Psoas muscle (tissue), 8 donors: Measurements from ENCODE around the gene MSH3. TPM values are rescaled to one million over a fixed set of nuclear protein-coding genes. Genes with fewer than 3 reads are reported as not detected.
A peak's percentile ranks its signal among the peaks of the same experiment; 100 is the strongest.

ENCODE experiments used
- ATAC-seq, 4 donors: fragments of 200-7000 bp; cut with Tn5 transposase; one replicate each; pipeline ENCODE4 v1.9.1; 2020; ENCODE audit warnings: moderate library complexity in 3 of 4, mild to moderate bottlenecking in 2 of 4
- DNase-seq, 2 donors: peaks; one replicate each; pipeline ENCODE4 v3.0.0-alpha.2; 2020
- H3K27ac ChIP-seq: fragments of 200-600 bp; one replicate; pipeline ENCODE4 v1.8.0; 2022
- H3K27me3 ChIP-seq, 3 donors: fragments of 200-600 bp in 1 of 3; one replicate each; pipeline versions ENCODE4 v1.6.1 to v1.8.0; 2013 to 2022; ENCODE audit warnings: low read length in 2 of 3, mild to moderate bottlenecking in 2 of 3, moderate library complexity in 1 of 3; ENCODE audit not compliant: insufficient read depth in 3 of 3
- H3K36me3 ChIP-seq, 2 donors: fragments of 200-600 bp in 1 of 2; one replicate each; pipeline versions ENCODE4 v1.6.1 to v1.8.0; 2013 to 2022; ENCODE audit warnings: low read depth in 1 of 2, mild to moderate bottlenecking in 1 of 2, moderate library complexity in 1 of 2; ENCODE audit not compliant: insufficient read depth in 1 of 2
- H3K4me1 ChIP-seq: fragments of 200-600 bp; one replicate; pipeline ENCODE4 v1.8.0; 2022
- H3K4me3 ChIP-seq: fragments of 200-600 bp; one replicate; pipeline ENCODE4 v1.8.0; 2022; ENCODE audit warnings: mild to moderate bottlenecking
- H3K9me3 ChIP-seq: fragments of 200-600 bp; one replicate; pipeline ENCODE4 v1.8.0; 2022
- CTCF ChIP-seq: fragments of 200-600 bp; IDR thresholded peaks from one replicate; pipeline ENCODE4 v1.8.0; 2022; ENCODE audit warnings: antibody characterized with exemption
- WGBS, 3 donors: extraction: QIAGEN DNeasy Blood & Tissue Kit; methylation state at CpG; one replicate each; pipeline versions ENCODE4 v1.1.6 to v1.1.7; 2013; 5-methylcytosine and 5-hydroxymethylcytosine counted together
- intact Hi-C, 2 donors: fragments of 100-400 bp; cut with DNase I; formaldehyde crosslinking; loops; one replicate each; pipeline versions ENCODE4 v1.11.0 to v1.14.2; 2022
- long read RNA-seq, 2 donors: library from polyadenylated mRNA; unstranded; transcript quantifications; one replicate each; pipeline ENCODE4 v2.0.0, GENCODE V29; 2021
- polyA plus RNA-seq, 3 donors: library from polyadenylated mRNA; stranded (reverse); fragments of 200-250 nt; gene quantifications; one replicate each; pipeline ENCODE4 v1.2.3, GENCODE V29; 2013
- total RNA-seq, 4 donors: library from RNA; stranded (reverse); fragmentation: NEBNext Ultra II Directional in 2 of 4; extraction: Animal tissue kit (Norgen Biotek cat#: 25700) in 2 of 4; gene quantifications; one replicate each; pipeline versions ENCODE4 v1.2.1 to v1.2.4, GENCODE V29; 2021 to 2023
- donor health status: healthy with polysubstance abuse.
- donor health status: DM: no; HTN: no; CAD: no; lungs with moderate emphysema.
- donor health status: Bipolar disorder and iron deficiency.
- donor health status: healthy.
- donor health status: DM: yes; HTN: yes; CAD: no.
- donor health status: DM: no; HTN: no; CAD: no.
- donor health status: DM: no; HTN: no; CAD: no.
- donor health status: DM: yes; HTN: yes; CAD: no.

Gene MSH3
- total RNA-seq = 10 to 100 TPM in 3 of 4 donors, 1 to 10 TPM in 1; 5.2 to 12.6 (median 10.7) TPM
- 1 to 10 TPM; 2.8 to 5.8 (median 3.9) TPM for polyA plus RNA-seq
- long read RNA-seq, donor 1, full-length matches to known transcripts = 1 of 9 reads
- long read RNA-seq, donor 1, partial matches to known transcripts = 7 of 9 reads
- long read RNA-seq, donor 1, other reads (novel, unspliced or antisense) = 1 of 9 reads
- long read RNA-seq, donor 2, full-length matches to known transcripts = 4 of 6 reads
- long read RNA-seq, donor 2, partial matches to known transcripts = 2 of 6 reads
- long read RNA-seq, donor 2, other reads (novel, unspliced or antisense) = 0 of 6 reads

DNA sequence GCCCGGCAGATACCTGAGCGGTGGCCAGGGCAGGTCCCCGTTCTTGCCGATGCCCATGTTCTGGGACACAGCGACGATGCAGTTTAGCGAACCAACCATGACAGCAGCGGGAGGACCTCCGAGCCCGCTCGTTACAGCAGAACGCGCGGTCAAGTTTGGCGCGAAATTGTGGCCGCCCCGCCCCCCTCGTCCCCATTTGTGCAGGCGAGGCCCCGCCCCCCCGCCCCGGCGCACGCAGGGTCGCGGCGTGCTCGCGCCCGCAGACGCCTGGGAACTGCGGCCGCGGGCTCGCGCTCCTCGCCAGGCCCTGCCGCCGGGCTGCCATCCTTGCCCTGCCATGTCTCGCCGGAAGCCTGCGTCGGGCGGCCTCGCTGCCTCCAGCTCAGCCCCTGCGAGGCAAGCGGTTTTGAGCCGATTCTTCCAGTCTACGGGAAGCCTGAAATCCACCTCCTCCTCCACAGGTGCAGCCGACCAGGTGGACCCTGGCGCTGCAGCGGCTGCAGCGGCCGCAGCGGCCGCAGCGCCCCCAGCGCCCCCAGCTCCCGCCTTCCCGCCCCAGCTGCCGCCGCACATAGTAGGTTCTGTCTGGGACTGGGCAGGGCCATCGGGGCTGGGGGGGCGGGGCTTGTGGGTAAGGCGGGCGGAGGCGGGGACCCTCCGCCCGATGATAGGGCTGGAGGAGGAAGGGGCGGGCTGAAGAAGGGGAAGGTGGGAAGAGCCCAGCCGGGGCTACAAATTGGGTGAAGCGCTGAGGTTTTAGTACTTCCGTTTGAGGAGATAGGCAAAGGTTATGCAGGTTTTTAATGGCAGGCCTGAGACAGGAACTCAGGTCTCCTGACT lies at the start of gene MSH3, which contains the start of gene DHFR:
Gene MSH3 (plus strand): TSS at position 262 of the 840 bp plus-strand sequence. CDS start 76 bp downstream, at position 338.
Gene DHFR (minus strand): TSS at position 593 of the 840 bp plus-strand sequence. CDS start 494 bp downstream, at position 99.
- 0 to 1% (median 1%) methylated on average over 30 to 74 of the region's 74 CpGs for WGBS, 3 donors
- ATAC-seq (peak; percentile 56 to 95 (median 84)), DNase-seq (peak; percentile 88 to 93)
- peaks cover 0 to 35% of the 10 kb centered on the region in 2 donors for H3K36me3 ChIP-seq
- intact Hi-C loops = loop anchor here (5.0 kb wide), 1 partner anchor 167 kb away; the partner anchor contains the start of gene FAM151B (in 2 of the 2)
- H3K4me3 ChIP-seq = peak within 1 kb of the TSS; percentile 96
- no peak for TF ChIP-seq CTCF
- H3K9me3 ChIP-seq = no peaks in the 10 kb centered on the region
- H3K4me1 ChIP-seq = peaks cover 11% of the 10 kb centered on the region
- no peaks in the 10 kb centered on the region for H3K27me3 ChIP-seq
- peak within 1 kb of the TSS; percentile 94 for H3K27ac ChIP-seq

DNA sequence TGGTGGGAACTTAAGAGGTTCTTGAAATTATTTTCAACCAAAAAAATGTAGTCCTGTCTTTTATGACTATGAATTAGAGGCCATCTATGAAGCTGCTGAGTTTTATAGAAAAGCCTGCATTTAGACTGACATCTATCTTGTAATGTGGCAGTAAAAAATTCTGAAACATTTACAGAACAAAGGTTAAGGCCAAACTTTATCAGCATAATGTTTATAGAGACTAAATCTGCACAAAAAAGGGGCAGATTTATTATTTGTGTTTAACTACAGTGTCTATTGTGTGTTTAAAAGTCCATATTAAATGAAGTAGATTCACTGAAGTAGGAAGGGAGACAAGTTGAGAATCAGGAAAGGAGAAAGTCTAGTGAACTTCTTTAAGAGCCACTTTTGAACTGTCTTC lies 47.1 kb upstream of the MSH3 start:
- no peaks in the 10 kb centered on the region for H3K36me3 ChIP-seq
- intact Hi-C loops = no loop called here
- no peaks in the 10 kb centered on the region for H3K4me1 ChIP-seq
- no peak for ATAC-seq
- no peaks in the 10 kb centered on the region for H3K9me3 ChIP-seq
- DNase-seq = no peak
- TF ChIP-seq CTCF = no peak
- H3K27ac ChIP-seq = no peak overlapping the region
- no peaks in the 10 kb centered on the region for H3K27me3 ChIP-seq
- H3K4me3 ChIP-seq = no peak overlapping the region

DNA sequence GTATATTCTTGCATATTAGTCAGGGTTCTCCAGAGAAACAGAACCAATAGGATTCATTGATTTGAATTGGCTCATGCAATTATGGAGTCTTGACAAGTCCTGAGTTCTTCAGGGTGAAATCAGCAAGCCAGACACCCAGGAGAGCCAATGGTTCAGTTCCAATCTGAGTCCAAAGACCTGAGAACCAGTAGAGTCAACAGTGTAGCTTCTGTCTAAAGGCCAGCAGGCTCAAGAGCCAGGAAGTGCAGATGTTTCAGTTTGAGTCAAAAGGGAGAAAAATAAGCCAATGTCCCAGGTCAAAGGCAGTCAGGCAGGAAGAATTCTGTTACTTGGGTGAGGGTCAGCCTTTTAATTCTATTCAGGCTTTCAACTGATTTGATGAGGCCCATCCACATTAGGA lies 46.6 kb upstream of the MSH3 start:
- DNase-seq (no peak), ATAC-seq (no peak)
- no peak for TF ChIP-seq CTCF
- Histone ChIP-seq H3K4me3 (no peak overlapping the region), H3K27ac (no peak overlapping the region), H3K9me3 (no peaks in the 10 kb centered on the region), H3K27me3 (no peaks in the 10 kb centered on the region), H3K36me3 (no peaks in the 10 kb centered on the region), H3K4me1 (no peaks in the 10 kb centered on the region)
- intact Hi-C loops = no loop called here

DNA sequence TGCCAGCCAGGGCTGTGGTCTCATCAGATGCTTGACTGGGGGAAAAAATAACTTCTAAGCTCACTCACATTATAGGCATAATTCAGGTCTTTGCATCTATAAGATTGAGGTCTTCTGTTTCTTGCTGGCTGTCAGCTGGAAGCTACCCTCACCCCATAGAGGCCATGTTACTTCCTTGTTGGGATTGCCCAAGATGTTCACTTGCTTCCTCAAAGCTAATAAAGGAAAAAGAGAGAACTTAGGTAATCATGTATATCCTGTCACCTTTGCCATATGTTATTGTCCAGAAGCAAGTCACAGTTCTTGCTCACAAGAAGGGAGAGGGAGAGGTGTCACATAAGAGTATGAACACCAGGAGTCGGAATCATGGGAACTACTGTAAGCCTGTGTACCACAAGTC lies 45.7 kb upstream of the MSH3 start:
- Histone ChIP-seq H3K27me3 (no peaks in the 10 kb centered on the region), H3K4me1 (no peaks in the 10 kb centered on the region), H3K27ac (no peak overlapping the region), H3K9me3 (no peaks in the 10 kb centered on the region), H3K36me3 (no peaks in the 10 kb centered on the region), H3K4me3 (no peak overlapping the region)
- TF ChIP-seq CTCF = no peak
- no peak for ATAC-seq
- WGBS, 3 donors = 94 to 100% (median 95%) methylated on average over 1 of the region's 1 CpG
- no peak for DNase-seq
- intact Hi-C loops = no loop called here
